K562 (cell line): ENCODE results near the gene CTU1. TPM values are rescaled to one million over a fixed set of nuclear protein-coding genes. Genes with fewer than 3 reads are reported as not detected.

Experiments used
- ATAC-seq: fragments of 200-7000 bp; cut with Tn5 transposase; 3 replicates; pipeline ENCODE4 v1.9.1; 2020; ENCODE audit warnings: moderate library complexity
- BruUV-seq: library from RNA; stranded (reverse); fragments of 400-500 nt; replicated peaks from 2 replicates; lab custom pipeline; 2021; lab: Mats Ljungman, UMichigan
- CTCF ChIA-PET: fragments of 300-600 bp; formaldehyde crosslinking; extraction: SDS; loops from one replicate; lab custom pipeline; 2021; ENCODE audit warnings: low intra/inter-chr PET ratio; lab: Yijun Ruan, JAX
- POLR2A ChIA-PET: fragments of 300-600, 350-650 bp; sonication (Branson Sonifier 250); formaldehyde crosslinking; extraction: SDS; loops from one replicate; lab custom pipeline; 2021; ENCODE audit warnings: antibody characterized with exemption, inconsistent platforms; lab: Yijun Ruan, JAX
- DNase-seq, 4 experiments: peaks; one replicate each; pipeline versions ENCODE4 v3.0.0 to v3.0.0-alpha.2; 2011 to 2018; ENCODE audit warnings: low spot score in 3 of 4, mixed read lengths in 3 of 4; ENCODE audit errors: extremely low read depth in 1 of 4
- FAIRE-seq: peaks from 2 replicates; lab custom pipeline; 2011; peaks lifted over from hg19 to GRCh38; lab: Jason Lieb, UNC
- H2AFZ ChIP-seq: 2 replicates; pipeline ENCODE4 v1.6.0; 2011; ENCODE audit warnings: low read depth, low read length, control low read depth, inconsistent platforms
- H3K27ac ChIP-seq: fragments of 200-600 bp; 3 replicates; pipeline ENCODE4 v1.8.0; 2011; ENCODE audit warnings: low read depth, mild to moderate bottlenecking, control low read depth, inconsistent platforms, low read length, moderate library complexity, mixed read lengths; ENCODE audit errors: extremely low read depth
- H3K27me3 ChIP-seq, 2 experiments: fragments of 300-600 bp in 1 of 2; 2 replicates in 1 of 2; 3 replicates in 1 of 2; pipeline versions ENCODE4 v1.6.0 to v1.8.0; 2011; ENCODE audit warnings: inconsistent platforms in 2 of 2, low read length in 2 of 2, mild to moderate bottlenecking in 1 of 2, mixed read lengths in 1 of 2, moderate library complexity in 1 of 2; ENCODE audit not compliant: control insufficient read depth in 2 of 2, insufficient read depth in 2 of 2
- H3K36me3 ChIP-seq: fragments of 300-600 bp; 3 replicates; pipeline ENCODE4 v1.8.0; 2011; ENCODE audit warnings: mild to moderate bottlenecking, low read length, inconsistent platforms; ENCODE audit not compliant: control insufficient read depth, insufficient read depth
- H3K4me1 ChIP-seq, 2 experiments: fragments of 200-600 bp in 1 of 2; replicated peaks in 1 of 2; 2 replicates in 1 of 2; 3 replicates in 1 of 2; pipeline versions ENCODE4 v1.5.1 to v1.8.0; 2011; ENCODE audit warnings: inconsistent platforms in 2 of 2, low read length in 2 of 2, mild to moderate bottlenecking in 1 of 2, mixed read lengths in 1 of 2, moderate library complexity in 1 of 2; ENCODE audit not compliant: control insufficient read depth in 2 of 2, insufficient read depth in 2 of 2
- H3K4me2 ChIP-seq: 2 replicates; pipeline ENCODE4 v1.6.1; 2011; ENCODE audit warnings: low read length, control low read depth, inconsistent platforms, mixed read lengths; ENCODE audit not compliant: insufficient read depth
- H3K4me3 ChIP-seq: fragments of 200-600 bp; sonication (generic), shearing (Covaris generic); 2 replicates; pipeline ENCODE4 v1.5.1; 2016; ENCODE audit warnings: control low read depth, inconsistent platforms
- H3K79me2 ChIP-seq: fragments of 200-600 bp; 3 replicates; pipeline ENCODE4 v1.8.0; 2011; ENCODE audit warnings: low read length, inconsistent platforms; ENCODE audit not compliant: control insufficient read depth, insufficient read depth
- H3K9ac ChIP-seq, 2 experiments: 2 replicates each; pipeline versions ENCODE4 v1.6.0 to v1.6.1; 2011; ENCODE audit warnings: low read depth in 2 of 2, low read length in 2 of 2, control low read depth in 1 of 2, inconsistent platforms in 1 of 2, mild to moderate bottlenecking in 1 of 2, mixed read lengths in 1 of 2; ENCODE audit not compliant: insufficient read depth in 1 of 2
- H3K9me1 ChIP-seq: one replicate; pipeline ENCODE4 v1.6.0; 2011; ENCODE audit warnings: inconsistent platforms, mild to moderate bottlenecking, low read length, moderate library complexity; ENCODE audit not compliant: control insufficient read depth, insufficient read depth
- H3K9me3 ChIP-seq: replicated peaks from 2 replicates; pipeline ENCODE4 v1.5.1; 2011; ENCODE audit warnings: low read depth, low read length, inconsistent platforms; ENCODE audit not compliant: control insufficient read depth, insufficient read depth
- H4K20me1 ChIP-seq: replicated peaks from 2 replicates; pipeline ENCODE4 v1.6.1; 2011; ENCODE audit warnings: low read length, inconsistent platforms, mixed read lengths; ENCODE audit not compliant: control insufficient read depth, insufficient read depth
- CBFA2T3 ChIP-seq: fragments of 450-650 bp; IDR thresholded peaks from 2 replicates; pipeline ENCODE4 v1.6.1; 2017
- GATAD2B ChIP-seq: fragments of 450-650 bp; IDR thresholded peaks from 2 replicates; pipeline ENCODE4 v1.6.1; 2017; ENCODE audit warnings: mild to moderate bottlenecking, borderline replicate concordance
- HDGF ChIP-seq: fragments of 450-650 bp; IDR thresholded peaks from 2 replicates; pipeline ENCODE4 v1.6.1; 2016
- ZNF165 ChIP-seq: fragments of 250-450 bp; sonication (Bioruptor Pico); IDR thresholded peaks from 2 replicates; pipeline ENCODE4 v1.4.0; 2020; ENCODE audit warnings: borderline replicate concordance
- ZNF224 ChIP-seq: sonication (generic); formaldehyde crosslinking; IDR thresholded peaks from 2 replicates; pipeline ENCODE4 v1.8.0; 2022; ENCODE audit warnings: mild to moderate bottlenecking, missing genetic modification reagents
- ZNF24 ChIP-seq: fragments of 450-650 bp; IDR thresholded peaks from 2 replicates; pipeline ENCODE4 v1.6.1; 2016
- ZNF583 ChIP-seq: fragments of 250-450 bp; sonication (Bioruptor Pico); IDR thresholded peaks from 2 replicates; pipeline ENCODE4 v1.4.0; 2020
- ZZZ3 ChIP-seq: fragments of 450-650 bp; IDR thresholded peaks from 2 replicates; pipeline ENCODE4 v1.6.1; 2016; ENCODE audit warnings: antibody characterized with exemption, mild to moderate bottlenecking, moderate library complexity
- WGBS: fragments of 100-300 bp; shearing (Covaris generic); methylation state at CpG from one replicate; pipeline ENCODE4 v1.1.6; 2016; ENCODE audit warnings: low coverage, mixed read lengths; ENCODE audit not compliant: insufficient coverage; ENCODE audit errors: missing lambda C conversion rate; 5-methylcytosine and 5-hydroxymethylcytosine counted together
- in situ Hi-C: fragments of 300-500 bp; cut with MboI; formaldehyde crosslinking; loops from 4 replicates; pipeline ENCODE4 v1.15.0; 2018; ENCODE audit warnings: inconsistent platforms, mixed read lengths
- intact Hi-C: fragments of 100-400 bp; cut with micrococcal nuclease; formaldehyde crosslinking; loops from 2 replicates; pipeline ENCODE4 v1.14.2; 2022
- polyA plus RNA-seq, 8 experiments: library from polyadenylated mRNA; depleted of rRNA in 4 of 8; stranded (reverse) in 5 of 8; unstranded in 3 of 8; fragments of >200 nt; fragmentation: Nextera tagmentation in 2 of 8; fragmentation: Illumina TruSeq in 1 of 8; extraction: Ambion mirVana in 2 of 8; extraction: Trizol in 1 of 8; gene quantifications; 2 replicates each; pipeline versions ENCODE4 v1.2.1 to v1.2.3, GENCODE V29; 2011 to 2014; ENCODE audit warnings: inconsistent platforms in 1 of 8, missing spikeins in 1 of 8
- total RNA-seq, 7 experiments: library from RNA; depleted of rRNA in 6 of 7; stranded (reverse); fragments of >200 nt in 6 of 7; fragmentation: Illumina TruSeq in 2 of 7; extraction: Trizol in 2 of 7; gene quantifications; 2 replicates each; pipeline versions ENCODE4 v1.2.1 to v1.2.3, GENCODE V29; 2011 to 2021; ENCODE audit warnings: low replicate concordance in 1 of 7
- TF ChIP-seq, protein P1 (sequence below), 2 experiments: fragments of 450-650 bp; IDR thresholded peaks; 2 replicates each; pipeline ENCODE4 v1.6.1; 2016
- TF ChIP-seq, protein P2 (sequence below): sonication (generic); formaldehyde crosslinking; IDR thresholded peaks from 2 replicates; pipeline ENCODE4 v1.8.1; 2023; ENCODE audit warnings: missing genetic modification reagents, mild to moderate bottlenecking, borderline replicate concordance

Gene CTU1
- total and polyA plus RNA-seq, 9 of the 15 experiments (the other 6 are each of a cell fraction or from before 2014, with no cell fraction given), result 0.03 to 18.4 (median 2.3) TPM; not detected in 1

DNA sequence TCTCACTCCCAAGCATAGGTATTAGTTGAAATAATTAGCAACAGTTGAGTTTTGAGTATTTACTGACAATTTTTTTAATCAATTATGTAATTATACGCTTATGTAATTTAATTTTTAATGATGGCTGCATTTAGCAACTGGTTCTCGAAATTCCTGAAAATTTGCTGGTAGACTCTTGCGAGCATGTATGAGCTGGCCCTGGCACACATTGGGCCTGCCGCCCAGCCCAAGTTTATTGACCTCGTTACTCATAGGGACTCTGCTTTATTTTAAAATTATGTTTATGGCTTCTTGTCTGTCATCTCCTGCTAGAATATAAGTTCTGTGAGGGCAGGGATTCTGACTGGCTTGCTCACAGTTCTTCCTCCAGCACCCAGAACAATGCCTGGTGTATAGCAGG lies 32.2 kb downstream of the CTU1 start:
- 1% methylated on average over 5 of the region's 5 CpGs for WGBS
- no peaks in the 10 kb centered on the region for H3K79me2 ChIP-seq
- no peaks in the 10 kb centered on the region for H3K36me3 ChIP-seq
- intact Hi-C loops, result no loop called here
- BruUV-seq, result no TSS peak
- POLR2A ChIA-PET, result interaction anchor here (0.9 kb wide), 1 partner anchor 46 kb away, joined by 3 read pairs; no protein-coding TSS in a partner anchor
- no peaks in the 10 kb centered on the region; the same call in 1 of the 2 replicates for H3K9me3 ChIP-seq
- no peak overlapping the region for H3K4me3 ChIP-seq
- H3K27me3 ChIP-seq, result peaks cover 2 to 33% of the 10 kb centered on the region in 2 experiments; a peak in 2 of 5 replicates
- no peaks in the 10 kb centered on the region for H4K20me1 ChIP-seq
- no peak overlapping the region for H2AFZ ChIP-seq
- FAIRE-seq (no peak), DNase-seq (no peak), ATAC-seq (no peak)
- H3K27ac ChIP-seq, result no peak overlapping the region
- in situ Hi-C loops, result no loop called here
- no peak overlapping the region for H3K9ac ChIP-seq
- CTCF ChIA-PET, result no interaction called here
- no peak overlapping the region for H3K4me2 ChIP-seq
- H3K4me1 ChIP-seq, result peaks cover 0 to 7% of the 10 kb centered on the region in 2 experiments; a peak in 2 of 5 replicates
- H3K9me1 ChIP-seq, result no peaks in the 10 kb centered on the region
- no peak for TF ChIP-seq HDGF
- TF ChIP-seq, protein P1, sequence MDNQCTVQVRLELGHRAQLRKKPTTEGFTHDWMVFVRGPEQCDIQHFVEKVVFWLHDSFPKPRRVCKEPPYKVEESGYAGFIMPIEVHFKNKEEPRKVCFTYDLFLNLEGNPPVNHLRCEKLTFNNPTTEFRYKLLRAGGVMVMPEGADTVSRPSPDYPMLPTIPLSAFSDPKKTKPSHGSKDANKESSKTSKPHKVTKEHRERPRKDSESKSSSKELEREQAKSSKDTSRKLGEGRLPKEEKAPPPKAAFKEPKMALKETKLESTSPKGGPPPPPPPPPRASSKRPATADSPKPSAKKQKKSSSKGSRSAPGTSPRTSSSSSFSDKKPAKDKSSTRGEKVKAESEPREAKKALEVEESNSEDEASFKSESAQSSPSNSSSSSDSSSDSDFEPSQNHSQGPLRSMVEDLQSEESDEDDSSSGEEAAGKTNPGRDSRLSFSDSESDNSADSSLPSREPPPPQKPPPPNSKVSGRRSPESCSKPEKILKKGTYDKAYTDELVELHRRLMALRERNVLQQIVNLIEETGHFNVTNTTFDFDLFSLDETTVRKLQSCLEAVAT (IDR thresholded peaks at IDR 0.05), result no peak
- TF ChIP-seq CBFA2T3, result no peak
- TF ChIP-seq, protein P2, sequence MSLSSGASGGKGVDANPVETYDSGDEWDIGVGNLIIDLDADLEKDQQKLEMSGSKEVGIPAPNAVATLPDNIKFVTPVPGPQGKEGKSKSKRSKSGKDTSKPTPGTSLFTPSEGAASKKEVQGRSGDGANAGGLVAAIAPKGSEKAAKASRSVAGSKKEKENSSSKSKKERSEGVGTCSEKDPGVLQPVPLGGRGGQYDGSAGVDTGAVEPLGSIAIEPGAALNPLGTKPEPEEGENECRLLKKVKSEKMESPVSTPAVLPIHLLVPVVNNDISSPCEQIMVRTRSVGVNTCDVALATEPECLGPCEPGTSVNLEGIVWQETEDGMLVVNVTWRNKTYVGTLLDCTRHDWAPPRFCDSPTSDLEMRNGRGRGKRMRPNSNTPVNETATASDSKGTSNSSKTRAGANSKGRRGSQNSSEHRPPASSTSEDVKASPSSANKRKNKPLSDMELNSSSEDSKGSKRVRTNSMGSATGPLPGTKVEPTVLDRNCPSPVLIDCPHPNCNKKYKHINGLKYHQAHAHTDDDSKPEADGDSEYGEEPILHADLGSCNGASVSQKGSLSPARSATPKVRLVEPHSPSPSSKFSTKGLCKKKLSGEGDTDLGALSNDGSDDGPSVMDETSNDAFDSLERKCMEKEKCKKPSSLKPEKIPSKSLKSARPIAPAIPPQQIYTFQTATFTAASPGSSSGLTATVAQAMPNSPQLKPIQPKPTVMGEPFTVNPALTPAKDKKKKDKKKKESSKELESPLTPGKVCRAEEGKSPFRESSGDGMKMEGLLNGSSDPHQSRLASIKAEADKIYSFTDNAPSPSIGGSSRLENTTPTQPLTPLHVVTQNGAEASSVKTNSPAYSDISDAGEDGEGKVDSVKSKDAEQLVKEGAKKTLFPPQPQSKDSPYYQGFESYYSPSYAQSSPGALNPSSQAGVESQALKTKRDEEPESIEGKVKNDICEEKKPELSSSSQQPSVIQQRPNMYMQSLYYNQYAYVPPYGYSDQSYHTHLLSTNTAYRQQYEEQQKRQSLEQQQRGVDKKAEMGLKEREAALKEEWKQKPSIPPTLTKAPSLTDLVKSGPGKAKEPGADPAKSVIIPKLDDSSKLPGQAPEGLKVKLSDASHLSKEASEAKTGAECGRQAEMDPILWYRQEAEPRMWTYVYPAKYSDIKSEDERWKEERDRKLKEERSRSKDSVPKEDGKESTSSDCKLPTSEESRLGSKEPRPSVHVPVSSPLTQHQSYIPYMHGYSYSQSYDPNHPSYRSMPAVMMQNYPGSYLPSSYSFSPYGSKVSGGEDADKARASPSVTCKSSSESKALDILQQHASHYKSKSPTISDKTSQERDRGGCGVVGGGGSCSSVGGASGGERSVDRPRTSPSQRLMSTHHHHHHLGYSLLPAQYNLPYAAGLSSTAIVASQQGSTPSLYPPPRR (CRISPR knock-in tag), result no peak
- no peak for TF ChIP-seq ZNF583 (CRISPR knock-in tag)
- no peak for TF ChIP-seq ZNF224
- TF ChIP-seq ZZZ3, result no peak
- no peak for TF ChIP-seq ZNF165 (CRISPR knock-in tag)
- TF ChIP-seq GATAD2B, result no peak
- TF ChIP-seq ZNF24, result no peak
